ENCODE measurements around the gene RMDN2.

Gene RMDN2, protein sequence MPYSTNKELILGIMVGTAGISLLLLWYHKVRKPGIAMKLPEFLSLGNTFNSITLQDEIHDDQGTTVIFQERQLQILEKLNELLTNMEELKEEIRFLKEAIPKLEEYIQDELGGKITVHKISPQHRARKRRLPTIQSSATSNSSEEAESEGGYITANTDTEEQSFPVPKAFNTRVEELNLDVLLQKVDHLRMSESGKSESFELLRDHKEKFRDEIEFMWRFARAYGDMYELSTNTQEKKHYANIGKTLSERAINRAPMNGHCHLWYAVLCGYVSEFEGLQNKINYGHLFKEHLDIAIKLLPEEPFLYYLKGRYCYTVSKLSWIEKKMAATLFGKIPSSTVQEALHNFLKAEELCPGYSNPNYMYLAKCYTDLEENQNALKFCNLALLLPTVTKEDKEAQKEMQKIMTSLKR

DNA sequence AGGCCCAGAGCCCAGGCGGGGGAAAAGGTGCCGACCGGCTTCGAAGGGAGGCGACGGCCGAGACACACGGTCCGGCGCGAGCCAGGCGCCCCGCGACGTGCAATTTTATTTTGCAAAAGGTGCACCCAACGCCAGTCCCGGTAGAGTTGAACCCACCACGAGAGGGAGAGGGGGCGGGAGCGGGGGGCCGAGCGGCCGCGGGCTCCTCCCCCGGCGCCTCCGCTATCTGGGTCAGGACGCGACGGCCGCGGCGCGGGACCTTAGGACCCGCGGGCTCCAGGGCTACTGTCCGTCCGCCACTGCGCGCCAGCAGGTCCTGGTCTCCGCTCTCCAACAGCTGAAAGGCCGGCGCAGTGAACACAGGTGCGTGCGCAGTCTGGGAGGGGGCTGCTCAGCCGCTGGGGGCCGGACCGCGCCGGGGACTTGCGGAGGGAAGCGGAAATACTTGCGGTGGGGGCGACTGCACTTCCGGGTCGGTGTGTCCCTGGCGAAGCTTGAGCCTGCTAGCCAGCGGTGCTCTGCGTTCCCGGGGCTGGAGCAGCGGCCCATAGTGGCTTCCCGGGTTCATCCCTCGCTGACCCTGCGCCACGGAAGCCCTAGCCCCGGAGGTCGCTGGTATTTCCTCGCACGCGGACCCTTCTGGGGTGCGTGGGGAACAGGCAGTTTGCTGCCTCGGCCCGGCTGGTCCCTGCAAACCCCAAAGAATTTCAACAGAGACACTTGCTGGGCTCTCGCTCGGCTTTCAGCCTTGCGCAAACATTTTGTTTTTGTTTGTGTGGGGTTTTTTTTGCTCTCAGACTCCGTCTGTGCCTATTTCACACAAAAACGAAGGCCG, at the start of gene RMDN2:
Gene RMDN2 (plus strand): TSS at position 225 of the 835 bp plus-strand sequence. CDS start 3,991 bp downstream, outside the sequence.
- no peak for FAIRE-seq

DNA sequence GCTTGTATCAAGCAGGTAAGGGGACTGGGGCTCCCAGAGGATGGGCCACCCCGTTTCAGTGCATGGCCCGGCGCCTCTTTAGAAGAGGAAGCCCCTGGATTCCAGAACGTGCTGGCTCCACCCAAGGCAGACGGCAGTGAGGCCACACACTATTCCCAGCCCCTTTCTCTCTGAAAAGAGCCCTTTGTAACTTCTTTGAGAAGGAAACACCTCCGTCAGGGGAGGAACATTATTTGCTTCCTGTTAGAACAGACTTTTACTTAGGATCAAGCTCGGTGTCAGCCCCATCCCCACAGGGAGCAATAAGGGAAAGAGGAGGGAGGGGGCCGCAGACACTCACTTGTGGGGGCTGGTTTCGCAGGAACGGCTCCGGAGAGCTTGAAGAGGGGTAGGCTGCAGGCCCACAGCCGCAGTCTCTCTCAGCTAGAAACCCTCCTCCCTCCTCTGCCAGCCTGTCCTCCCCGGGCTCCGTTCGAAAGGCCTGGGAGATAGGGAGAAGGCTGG, 49.6 kb upstream of the RMDN2 start:
- no peak for FAIRE-seq

DNA sequence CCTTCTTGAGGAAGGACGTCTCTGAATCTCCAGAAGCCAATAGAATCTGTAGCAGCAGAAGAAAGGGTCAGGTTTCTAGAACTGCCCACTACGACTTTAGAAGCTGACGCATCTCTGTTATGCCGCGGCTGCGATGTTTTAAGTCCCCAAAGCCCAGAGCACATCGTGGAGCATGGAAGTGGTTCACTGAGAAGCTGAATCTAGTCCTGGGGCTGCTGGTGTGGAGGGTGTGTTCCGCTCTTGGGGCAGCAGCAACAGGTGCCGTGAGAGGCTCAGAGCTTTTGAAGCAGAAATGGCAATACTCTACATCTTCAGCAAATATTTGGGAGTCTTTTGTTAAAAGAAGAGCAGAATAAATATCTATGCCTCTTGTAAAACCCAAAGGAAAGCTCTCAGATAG, 48.9 kb upstream of the RMDN2 start:
- FAIRE-seq: no peak

- FAIRE-seq: peak; percentile 80
Measured at GRCh38 chr2:37877457-37878315, 47.4 kb upstream of the RMDN2 start.

DNA sequence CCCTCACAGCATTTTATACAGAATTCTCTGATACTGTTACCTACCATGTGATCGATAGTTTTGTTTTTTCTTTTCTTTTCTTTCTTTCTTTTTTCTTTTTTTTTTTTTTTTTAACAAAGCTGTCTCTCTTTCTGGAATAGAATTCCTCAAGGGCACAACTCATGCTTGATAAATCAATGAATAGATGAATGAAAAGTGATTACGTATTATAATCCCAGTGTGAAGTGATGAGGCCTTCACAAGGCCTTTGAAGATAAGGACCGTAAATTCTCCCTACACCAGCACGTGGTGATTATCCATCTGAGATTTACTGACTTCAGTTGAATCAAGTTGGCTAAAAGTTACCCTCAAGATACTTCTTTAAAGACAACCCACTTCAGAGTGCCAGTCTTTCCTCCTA, 46.6 kb upstream of the RMDN2 start:
- FAIRE-seq: no peak

DNA sequence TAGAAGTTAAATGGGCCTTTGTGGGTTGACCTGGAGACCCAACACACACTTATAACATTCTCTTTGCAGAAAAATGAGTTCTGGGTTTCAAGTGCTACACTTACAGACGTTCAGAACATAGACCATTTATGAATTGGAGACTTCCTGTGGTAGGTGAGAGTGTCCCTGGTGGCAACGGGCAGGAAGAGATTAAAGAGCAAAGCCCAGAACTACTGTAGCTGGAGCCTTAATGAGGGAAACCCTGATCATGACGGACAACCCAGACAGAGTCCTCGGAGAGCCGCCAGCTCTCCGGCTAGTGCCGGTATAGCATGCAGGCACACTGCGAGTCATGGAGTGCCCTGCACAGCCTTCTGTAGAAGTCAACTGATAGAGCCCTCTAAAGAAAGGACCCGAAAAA, 44.5 kb upstream of the RMDN2 start:
- no peak for FAIRE-seq

- FAIRE-seq: no peak
Measured at GRCh38 chr2:37881397-37881796, 43.7 kb upstream of the RMDN2 start.

DNA sequence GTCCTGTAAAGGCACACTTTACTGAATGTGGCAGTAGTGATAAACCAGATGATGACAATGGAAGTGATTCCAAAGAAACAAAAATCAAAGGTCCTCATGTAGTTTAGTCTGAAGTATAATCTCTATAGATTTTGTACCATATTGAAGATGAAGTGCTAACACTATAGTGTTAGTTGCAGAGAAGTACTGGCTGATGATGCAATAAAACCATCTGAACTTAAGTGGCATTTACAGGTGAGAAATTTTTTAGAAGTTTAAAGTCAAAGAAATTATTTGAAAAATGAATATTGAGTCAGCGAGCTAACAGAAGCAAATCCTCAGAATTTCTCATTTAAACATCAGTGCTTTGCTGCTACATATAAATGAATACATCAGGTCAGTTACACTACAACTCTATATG, 43.1 kb upstream of the RMDN2 start:
- no peak for FAIRE-seq

GRCh38 chr2:37883518-37883917, 41.6 kb upstream of the RMDN2 start:
- FAIRE-seq: no peak

DNA sequence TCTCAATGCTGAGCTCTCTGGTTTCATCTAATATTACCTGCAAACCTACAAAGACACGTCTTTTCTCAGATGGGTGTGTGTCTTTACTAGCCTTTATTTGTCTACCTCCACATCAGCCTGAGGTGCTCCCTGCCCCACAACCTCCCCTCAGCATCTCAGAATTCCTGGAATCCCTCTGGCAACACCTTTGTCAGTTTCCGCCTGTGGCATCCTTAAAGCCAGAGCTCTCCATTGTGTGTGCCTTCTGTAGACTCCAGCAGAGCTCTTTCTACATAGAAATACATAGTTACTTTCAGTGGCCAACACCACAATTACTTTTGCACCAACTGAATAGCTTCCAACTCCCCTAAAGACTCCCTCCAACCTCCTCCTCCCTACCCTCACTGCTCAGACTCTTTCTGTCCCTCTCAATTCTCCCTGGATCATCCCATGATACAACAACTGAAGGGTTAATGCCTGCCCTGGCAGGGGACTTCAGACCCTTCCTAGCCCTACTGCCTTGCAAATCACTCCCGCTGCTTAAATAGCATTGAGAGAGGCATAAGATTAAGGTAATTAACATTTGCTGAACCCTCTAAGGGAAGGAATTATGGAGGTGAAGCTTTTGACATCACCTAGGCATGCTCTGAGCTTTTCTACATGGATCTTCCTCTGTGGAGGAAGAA, 39.6 kb upstream of the RMDN2 start:
- FAIRE-seq: no peak

- no peak for FAIRE-seq
Measured at GRCh38 chr2:37886745-37887144, 38.3 kb upstream of the RMDN2 start.

- no peak for FAIRE-seq
Measured at GRCh38 chr2:37887286-37887685, 37.8 kb upstream of the RMDN2 start.

GRCh38 chr2:37890893-37891495, 34.1 kb upstream of the RMDN2 start:
- no peak for FAIRE-seq

- FAIRE-seq: no peak
Measured at GRCh38 chr2:37891846-37892435, 33.1 kb upstream of the RMDN2 start.

DNA sequence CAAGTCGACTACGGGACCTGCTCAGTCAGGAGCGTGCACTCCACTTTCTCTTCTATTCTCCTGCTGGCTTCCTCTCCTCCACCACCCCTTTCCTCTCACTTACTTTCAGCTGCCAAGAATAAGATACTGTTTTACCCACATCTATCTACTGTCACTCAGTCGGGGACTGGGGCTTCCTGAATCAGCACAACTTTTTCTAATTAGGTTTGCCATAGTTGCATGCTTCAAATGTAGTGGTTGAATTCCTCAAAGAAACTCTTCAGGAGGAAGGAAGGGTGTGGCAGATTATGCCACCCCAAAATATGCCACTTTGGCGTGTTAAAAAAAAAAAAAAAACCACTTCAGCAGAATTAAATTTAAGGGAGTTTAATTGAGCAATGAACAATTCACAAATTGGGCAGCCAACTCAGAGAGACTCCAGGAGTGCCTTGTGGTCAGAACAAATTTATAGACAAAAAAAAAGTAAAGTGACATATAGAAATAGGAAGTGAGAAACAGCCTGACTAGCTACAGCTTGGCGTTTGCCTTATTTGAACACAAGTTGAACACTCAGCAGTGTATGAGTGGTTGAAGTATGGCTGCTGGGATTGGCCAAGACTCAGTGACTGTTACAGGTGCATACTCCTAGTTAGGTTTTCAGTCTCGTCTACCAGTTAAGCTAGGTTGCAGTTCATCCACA, 32.5 kb upstream of the RMDN2 start:
- no peak for FAIRE-seq

DNA sequence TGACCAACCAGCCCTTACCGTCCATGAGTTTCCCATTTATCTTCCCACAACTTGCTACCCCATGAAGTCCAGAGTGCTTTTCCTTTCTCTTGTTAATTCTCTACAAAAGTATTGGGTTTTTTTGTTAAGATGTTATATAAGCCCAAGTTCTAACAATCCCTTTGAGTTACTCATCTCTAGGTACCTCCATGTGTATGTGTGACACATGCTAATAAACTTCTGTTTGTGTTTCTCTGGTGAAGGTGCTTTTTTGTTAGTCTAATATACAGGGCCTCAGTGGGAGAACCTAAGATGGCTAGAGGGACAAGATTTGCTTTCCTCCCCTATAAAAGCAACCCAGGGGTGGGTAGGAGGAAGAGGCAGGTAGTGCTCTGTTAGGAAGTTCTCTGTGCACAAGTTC, 31.8 kb upstream of the RMDN2 start:
- FAIRE-seq: no peak

GRCh38 chr2:37894047-37894446, 31.0 kb upstream of the RMDN2 start:
- no peak for FAIRE-seq

DNA sequence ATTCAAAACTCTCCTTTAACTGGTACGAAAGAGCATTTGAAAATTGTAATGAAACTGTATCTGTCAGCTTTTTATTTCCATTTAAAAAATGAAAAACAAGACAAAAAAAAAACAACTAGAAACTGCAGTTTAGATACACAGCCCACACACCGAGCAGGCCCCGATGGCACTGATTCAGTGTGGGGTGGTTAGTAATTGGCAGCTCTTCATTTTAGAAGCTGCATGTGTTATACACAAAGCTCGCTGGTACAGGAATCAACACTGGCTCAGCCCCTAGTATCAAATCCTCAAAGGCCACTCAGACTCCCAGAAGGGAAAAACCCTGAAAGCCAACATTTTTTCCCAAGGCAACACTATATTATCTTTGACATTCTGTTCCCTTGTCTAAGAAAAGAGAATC, 30.5 kb upstream of the RMDN2 start:
- no peak for FAIRE-seq

DNA sequence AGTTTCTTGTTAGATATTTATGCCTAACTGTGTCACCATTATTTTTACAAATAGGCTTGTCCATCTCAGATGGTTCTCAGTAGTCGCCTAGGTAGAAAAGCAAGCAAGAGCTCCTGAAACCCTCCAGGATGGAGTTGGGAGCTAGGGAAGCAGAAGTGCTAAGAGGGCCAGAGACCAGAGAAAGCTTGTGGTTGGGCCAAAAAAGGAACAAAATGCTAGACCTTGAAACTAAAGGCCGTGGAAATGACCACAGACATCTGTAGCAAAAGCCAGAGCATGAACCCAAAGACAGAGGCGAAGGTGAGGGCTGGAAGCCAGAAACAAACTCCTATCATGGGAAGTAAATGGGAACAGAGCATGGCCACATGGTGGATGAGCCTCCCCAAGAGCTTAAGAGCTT, 29.9 kb upstream of the RMDN2 start:
- no peak for FAIRE-seq

GRCh38 chr2:37896319-37896718, 28.8 kb upstream of the RMDN2 start:
- FAIRE-seq: no peak

- FAIRE-seq: no peak
Measured at GRCh38 chr2:37897511-37897910, 27.6 kb upstream of the RMDN2 start.

Measured in colon (tissue), 2 donors.